Activated CD8-positive, alpha-beta memory T cell treated with anti-CD3 and anti-CD28 coated beads for 36 hours (primary cell): ENCODE measurements around the gene GJA4. TPM values are rescaled to one million over a fixed set of nuclear protein-coding genes. Genes with fewer than 3 reads are reported as not detected.
"Not testable (repeated sequence)": the region's sequence is repeated elsewhere in the genome, so short reads cannot be mapped to it uniquely, and the experiment has no call there.

Experiments used
- CTCF ChIA-PET: fragments of 350-600 bp; sonication (Branson Sonifier 250); formaldehyde crosslinking; loops from one replicate; lab custom pipeline; 2021; ENCODE audit warnings: antibody characterized with exemption; lab: Charles Lee
- POLR2A ChIA-PET: fragments of 350-600 bp; sonication (Branson Sonifier 250); formaldehyde crosslinking; loops from one replicate; lab custom pipeline; 2021; ENCODE audit warnings: antibody characterized with exemption; lab: Charles Lee
- total RNA-seq, 2 experiments: library from RNA; stranded (reverse); gene quantifications; one replicate each; pipeline ENCODE4 v1.2.3, GENCODE V29; 2021

Gene GJA4
- total RNA-seq, 2 experiments from 2014 or later = not detected

DNA sequence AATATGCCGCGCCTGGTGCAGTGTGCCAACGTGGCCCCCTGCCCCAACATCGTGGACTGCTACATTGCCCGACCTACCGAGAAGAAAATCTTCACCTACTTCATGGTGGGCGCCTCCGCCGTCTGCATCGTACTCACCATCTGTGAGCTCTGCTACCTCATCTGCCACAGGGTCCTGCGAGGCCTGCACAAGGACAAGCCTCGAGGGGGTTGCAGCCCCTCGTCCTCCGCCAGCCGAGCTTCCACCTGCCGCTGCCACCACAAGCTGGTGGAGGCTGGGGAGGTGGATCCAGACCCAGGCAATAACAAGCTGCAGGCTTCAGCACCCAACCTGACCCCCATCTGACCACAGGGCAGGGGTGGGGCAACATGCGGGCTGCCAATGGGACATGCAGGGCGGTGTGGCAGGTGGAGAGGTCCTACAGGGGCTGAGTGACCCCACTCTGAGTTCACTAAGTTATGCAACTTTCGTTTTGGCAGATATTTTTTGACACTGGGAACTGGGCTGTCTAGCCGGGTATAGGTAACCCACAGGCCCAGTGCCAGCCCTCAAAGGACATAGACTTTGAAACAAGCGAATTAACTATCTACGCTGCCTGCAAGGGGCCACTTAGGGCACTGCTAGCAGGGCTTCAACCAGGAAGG is 7.4 kb upstream of the GJA4 start:
- ChIA-PET POLR2A (no interaction called here), CTCF (interaction anchor here (0.8 to 1.5 kb wide), 2 partner anchors 9 to 67 kb away, joined by 3 to 8 read pairs; no protein-coding TSS in a partner anchor)

DNA sequence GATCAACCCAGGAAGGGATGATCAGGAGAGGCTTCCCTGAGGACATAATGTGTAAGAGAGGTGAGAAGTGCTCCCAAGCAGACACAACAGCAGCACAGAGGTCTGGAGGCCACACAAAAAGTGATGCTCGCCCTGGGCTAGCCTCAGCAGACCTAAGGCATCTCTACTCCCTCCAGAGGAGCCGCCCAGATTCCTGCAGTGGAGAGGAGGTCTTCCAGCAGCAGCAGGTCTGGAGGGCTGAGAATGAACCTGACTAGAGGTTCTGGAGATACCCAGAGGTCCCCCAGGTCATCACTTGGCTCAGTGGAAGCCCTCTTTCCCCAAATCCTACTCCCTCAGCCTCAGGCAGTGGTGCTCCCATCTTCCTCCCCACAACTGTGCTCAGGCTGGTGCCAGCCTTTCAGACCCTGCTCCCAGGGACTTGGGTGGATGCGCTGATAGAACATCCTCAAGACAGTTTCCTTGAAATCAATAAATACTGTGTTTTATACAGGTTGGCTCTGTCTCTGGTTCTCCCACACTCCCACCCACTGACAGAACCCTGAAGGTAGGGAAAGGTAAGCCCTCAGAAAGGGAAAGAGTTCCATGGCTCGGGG is 6.8 kb upstream of the GJA4 start:
- CTCF ChIA-PET = interaction anchor here (0.6 to 2.6 kb wide), 7 partner anchors 16 to 81 kb away, joined by 4 to 10 read pairs (median 8); partner anchors contain the start of gene SMIM12
- POLR2A ChIA-PET = no interaction called here

GRCh38 chr1:34786521-34787325 is 6.1 kb upstream of the GJA4 start:
- POLR2A ChIA-PET = interaction anchor here (0.9 kb wide), 1 partner anchor 80 kb away, joined by 3 read pairs; no protein-coding TSS in a partner anchor

DNA sequence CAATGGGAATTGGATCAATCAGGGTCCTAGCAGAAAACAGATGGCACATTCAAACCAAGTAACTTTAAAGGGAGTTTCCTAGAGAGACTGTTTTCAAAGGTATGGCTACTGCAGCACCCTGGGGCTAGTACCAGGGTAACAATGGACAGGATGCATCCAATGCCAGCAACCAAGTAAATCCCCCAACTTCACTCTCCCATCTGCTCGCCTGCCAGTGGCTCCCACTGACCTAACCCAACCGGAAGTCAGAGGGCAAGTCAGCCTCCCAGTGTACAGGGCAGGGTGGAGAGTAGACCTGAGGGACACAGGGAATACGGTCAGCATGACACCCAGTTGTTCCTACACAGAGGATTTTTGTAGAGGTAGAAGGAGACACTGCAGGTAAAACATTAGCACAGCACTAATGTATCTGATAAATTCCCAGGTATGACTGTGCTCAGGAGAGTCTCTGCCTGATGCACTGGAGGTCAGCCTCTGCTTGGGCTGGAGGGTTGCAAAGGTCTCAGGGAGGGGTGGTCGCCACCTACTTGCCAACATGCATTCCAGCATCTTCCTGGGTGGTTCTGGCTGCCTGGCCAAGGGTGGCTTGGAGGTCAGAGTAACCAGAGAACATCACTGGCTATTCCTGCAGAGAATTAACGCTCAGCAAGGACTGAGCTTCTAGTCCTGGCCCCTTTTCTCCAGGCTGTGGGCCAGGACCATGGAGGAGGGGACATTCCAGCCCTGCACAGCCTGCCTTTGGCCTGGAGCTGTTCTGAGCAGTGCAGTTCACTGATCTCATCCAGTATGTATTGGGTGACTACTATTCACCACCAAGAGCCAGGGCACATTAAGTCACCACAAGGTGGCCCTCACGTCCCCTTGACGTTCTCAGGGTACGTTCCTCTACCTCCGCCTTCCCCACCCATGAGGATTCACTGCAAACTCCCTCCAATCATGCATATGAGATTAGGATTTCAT is 5.1 kb upstream of the GJA4 start:
- POLR2A ChIA-PET = interaction anchor here (0.9 kb wide), 1 partner anchor 79 kb away, joined by 3 read pairs; no protein-coding TSS in a partner anchor
- CTCF ChIA-PET = interaction anchor here (1.1 to 2.6 kb wide), 3 partner anchors 65 to 77 kb away, joined by 3 to 10 read pairs (median 8); partner anchors contain the start of gene SMIM12

More at GRCh38 chr1:34786521-34787325, 6.1 kb upstream of the GJA4 start:
- CTCF ChIA-PET = interaction anchor here (0.6 to 2.6 kb wide), 6 partner anchors 15 to 80 kb away, joined by 4 to 10 read pairs (median 6); partner anchors contain the start of gene SMIM12

DNA sequence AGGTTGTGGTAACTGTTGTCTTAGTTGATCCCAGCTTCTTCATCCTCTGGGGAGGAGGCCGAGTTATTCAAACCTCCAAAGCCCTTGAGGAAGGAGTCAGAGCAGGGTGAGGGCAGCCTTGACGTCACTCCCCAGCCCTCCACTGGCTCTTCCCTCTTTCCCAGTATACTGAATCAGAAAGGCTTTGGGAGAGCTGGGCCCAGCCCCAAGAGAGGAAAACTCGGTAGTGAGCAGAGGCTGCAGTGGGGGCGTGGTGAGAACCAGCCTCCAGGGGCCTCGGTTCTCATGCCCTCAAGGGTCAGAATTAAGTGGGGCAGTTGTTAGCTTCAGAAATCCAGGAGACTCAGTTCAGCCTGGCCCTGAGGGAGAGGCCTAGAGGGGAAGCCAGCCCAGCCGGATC is 1.8 kb upstream of the GJA4 start:
- POLR2A ChIA-PET = no interaction called here
- CTCF ChIA-PET = interaction anchor here (1.7 kb wide), 1 partner anchor 62 kb away, joined by 5 read pairs; no protein-coding TSS in a partner anchor

DNA sequence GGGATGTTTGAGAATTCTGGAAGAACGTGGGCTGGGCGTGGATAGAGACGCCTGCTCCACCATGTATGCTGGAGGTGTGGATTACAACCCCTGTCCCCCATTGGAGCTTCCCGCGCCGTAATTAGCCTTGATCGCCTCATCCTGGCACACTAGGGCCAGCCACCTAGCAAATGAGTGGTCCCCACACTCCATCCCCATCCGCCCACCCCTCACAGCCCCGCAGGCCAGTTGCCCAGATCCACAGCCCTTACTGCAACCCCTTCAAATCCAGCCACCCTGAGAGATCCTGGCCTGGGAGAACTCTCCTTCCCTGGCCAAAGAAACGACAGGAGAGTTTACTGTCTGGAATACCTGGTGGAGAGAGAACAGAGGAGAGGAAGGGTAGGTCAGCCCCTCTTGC is 375 bp upstream of the GJA4 start:
- CTCF ChIA-PET = no interaction called here
- POLR2A ChIA-PET = no interaction called here

DNA sequence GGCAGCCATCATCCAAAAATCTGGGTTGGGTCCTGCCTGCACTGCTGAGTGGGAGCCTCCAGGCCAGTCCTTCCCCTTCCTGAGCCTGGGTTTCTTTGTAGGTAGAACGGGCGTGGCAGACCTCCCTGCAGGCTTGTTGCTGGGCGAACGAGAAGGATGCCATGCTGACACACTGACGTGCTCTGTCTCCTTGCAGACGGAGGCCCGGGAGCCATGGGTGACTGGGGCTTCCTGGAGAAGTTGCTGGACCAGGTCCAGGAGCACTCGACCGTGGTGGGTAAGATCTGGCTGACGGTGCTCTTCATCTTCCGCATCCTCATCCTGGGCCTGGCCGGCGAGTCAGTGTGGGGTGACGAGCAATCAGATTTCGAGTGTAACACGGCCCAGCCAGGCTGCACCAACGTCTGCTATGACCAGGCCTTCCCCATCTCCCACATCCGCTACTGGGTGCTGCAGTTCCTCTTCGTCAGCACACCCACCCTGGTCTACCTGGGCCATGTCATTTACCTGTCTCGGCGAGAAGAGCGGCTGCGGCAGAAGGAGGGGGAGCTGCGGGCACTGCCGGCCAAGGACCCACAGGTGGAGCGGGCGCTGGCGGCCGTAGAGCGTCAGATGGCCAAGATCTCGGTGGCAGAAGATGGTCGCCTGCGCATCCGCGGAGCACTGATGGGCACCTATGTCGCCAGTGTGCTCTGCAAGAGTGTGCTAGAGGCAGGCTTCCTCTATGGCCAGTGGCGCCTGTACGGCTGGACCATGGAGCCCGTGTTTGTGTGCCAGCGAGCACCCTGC is 1.4 kb downstream of the GJA4 start:
- CTCF ChIA-PET = no interaction called here
- POLR2A ChIA-PET = no interaction called here

DNA sequence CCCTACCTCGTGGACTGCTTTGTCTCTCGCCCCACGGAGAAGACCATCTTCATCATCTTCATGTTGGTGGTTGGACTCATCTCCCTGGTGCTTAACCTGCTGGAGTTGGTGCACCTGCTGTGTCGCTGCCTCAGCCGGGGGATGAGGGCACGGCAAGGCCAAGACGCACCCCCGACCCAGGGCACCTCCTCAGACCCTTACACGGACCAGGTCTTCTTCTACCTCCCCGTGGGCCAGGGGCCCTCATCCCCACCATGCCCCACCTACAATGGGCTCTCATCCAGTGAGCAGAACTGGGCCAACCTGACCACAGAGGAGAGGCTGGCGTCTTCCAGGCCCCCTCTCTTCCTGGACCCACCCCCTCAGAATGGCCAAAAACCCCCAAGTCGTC is 2.0 kb downstream of the GJA4 start:
- ChIA-PET POLR2A (no interaction called here), CTCF (no interaction called here)

GRCh38 chr1:34795916-34796315 is 3.1 kb downstream of the GJA4 start:
- ChIA-PET POLR2A (no interaction called here), CTCF (no interaction called here)

- ChIA-PET POLR2A (no interaction called here), CTCF (interaction anchor here (0.7 to 2.3 kb wide), 2 partner anchors 15 to 55 kb away, joined by 3 to 7 read pairs; no protein-coding TSS in a partner anchor)
Observed at GRCh38 chr1:34796990-34797389, 4.2 kb downstream of the GJA4 start.

GRCh38 chr1:34800214-34800613 is 7.4 kb downstream of the GJA4 start:
- ChIA-PET CTCF (interaction anchor here (0.7 kb wide), 1 partner anchor 1016 kb away, joined by 3 read pairs; no protein-coding TSS in a partner anchor), POLR2A (interaction anchor here (0.6 kb wide), 1 partner anchor 220 kb away, joined by 13 read pairs; no protein-coding TSS in a partner anchor)

- ChIA-PET CTCF (no interaction called here), POLR2A (no interaction called here)
Observed at GRCh38 chr1:34803770-34804169, 11.0 kb downstream of the GJA4 start.

DNA sequence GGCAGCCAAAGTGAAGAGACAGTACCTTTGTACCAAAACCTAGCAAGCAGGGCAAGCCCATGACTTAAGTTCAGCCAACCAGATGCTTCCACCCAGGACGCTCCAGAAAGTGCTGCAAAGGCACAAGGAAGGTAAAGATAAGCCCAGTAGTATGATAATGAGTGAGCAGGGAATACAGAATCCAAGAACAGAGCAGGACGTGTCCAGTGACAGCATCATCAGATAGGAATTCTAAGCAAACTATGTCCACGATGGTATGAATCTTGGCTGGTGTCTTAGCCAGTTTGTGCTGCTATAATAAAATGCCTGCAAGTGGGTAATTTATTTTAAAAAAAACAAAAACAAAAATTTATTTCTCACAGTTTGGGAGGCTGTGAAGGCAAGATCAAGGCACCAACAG is 13.6 kb downstream of the GJA4 start:
- ChIA-PET CTCF (no interaction called here), POLR2A (no interaction called here)

DNA sequence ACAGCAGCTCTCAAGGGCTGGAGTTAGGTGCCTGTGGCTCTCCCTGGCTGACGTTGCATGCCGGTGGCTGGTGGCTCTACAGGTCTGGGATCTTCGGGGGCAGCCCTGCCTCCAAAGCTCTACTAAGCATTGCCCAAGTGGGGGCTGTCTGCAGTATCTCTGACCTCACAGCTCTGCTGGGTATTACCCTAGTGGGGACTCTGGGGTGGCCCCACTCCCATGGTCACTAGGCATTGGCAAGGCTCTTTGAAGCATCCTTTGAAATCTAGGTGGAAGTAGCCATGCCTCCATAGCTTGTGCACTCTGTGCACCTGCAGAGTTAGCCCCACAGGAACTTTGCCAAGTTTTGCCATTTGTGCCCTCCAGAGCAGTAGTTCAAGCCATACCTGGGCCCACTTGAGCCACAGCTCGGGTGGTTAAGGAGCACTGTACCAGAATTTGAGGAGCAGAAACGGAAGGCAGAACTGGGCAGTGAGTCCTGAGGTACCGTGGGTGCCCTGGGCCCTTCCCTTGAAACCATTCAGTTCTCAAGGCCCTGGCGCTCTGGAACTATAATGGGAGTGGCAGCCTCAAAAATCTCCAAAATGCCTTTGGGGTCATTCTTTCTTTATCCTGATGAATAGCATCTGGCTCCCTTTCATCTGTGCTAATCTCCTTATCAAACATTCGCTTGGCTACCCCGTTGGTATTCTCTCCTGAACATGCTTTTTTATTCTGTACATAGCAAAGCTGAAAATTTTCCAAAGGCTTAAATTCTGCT is 15.4 kb downstream of the GJA4 start:
- ChIA-PET CTCF (no interaction called here), POLR2A (no interaction called here)

GRCh38 chr1:34810781-34811180 is 18.0 kb downstream of the GJA4 start:
- CTCF ChIA-PET, POLR2A ChIA-PET: not testable (repeated sequence)

DNA sequence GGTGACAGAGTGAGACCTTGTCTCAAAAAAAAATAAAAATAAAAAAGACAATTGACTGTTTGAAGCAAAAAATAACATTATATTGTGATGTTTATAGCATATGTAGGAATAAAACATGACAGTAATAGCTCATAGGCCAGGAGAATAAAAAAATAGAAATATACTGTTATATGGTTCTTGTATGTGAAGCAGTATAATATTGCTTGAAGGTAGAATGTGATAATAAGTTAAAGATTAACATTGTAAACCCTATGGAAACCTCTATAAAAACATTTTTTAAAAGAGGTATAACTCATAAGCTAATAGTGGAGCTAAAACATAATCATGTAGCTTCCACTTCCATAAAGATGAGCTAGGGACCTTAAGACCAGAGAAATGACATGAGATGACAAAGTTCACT is 23.5 kb downstream of the GJA4 start:
- POLR2A ChIA-PET = no interaction called here

GRCh38 chr1:34816778-34817177 is 24.0 kb downstream of the GJA4 start:
- POLR2A ChIA-PET = no interaction called here
- CTCF ChIA-PET = interaction anchor here (0.8 kb wide), 1 partner anchor 9 kb away, joined by 3 read pairs; no protein-coding TSS in a partner anchor

More for the DNA sequence above, 23.5 kb downstream of the GJA4 start:
- CTCF ChIA-PET = interaction anchor here (0.8 kb wide), 1 partner anchor 9 kb away, joined by 3 read pairs; no protein-coding TSS in a partner anchor
